ENCODE measurements around the gene USF3.

USF3 gene

DNA sequence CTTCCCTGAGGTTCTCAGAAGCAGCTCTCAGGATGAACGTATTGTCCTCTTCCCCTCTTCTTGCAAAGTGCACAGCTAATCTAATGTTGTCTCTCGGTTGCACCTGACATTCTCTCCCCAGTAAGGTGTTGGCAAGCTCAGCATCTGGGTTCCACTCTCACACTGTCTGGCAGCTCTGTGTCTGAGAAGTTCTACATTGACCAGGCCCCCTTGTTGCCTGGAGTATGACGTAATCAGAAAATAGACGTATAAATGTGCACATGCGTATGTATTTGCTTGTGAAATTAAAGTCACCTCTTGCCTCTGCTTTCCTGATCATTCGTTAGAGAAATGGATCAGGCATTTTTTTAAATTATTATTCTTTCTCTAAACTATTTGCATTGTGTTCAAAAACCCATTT is 67.7 kb downstream of the USF3 start:
- no peak for DNase-seq (ENCODE audit: extremely low read depth, low read depth)
- no peak for TF ChIP-seq CTCF (IDR thresholded peaks at IDR 0.05; ENCODE audit: low read depth, low read length)

GRCh38 chr3:113628316-113628715 is 68.1 kb downstream of the USF3 start:
- no peak for TF ChIP-seq CTCF (IDR thresholded peaks at IDR 0.05; ENCODE audit: low read depth, low read length)
- DNase-seq (ENCODE audit: extremely low read depth, low read depth), result no peak

DNA sequence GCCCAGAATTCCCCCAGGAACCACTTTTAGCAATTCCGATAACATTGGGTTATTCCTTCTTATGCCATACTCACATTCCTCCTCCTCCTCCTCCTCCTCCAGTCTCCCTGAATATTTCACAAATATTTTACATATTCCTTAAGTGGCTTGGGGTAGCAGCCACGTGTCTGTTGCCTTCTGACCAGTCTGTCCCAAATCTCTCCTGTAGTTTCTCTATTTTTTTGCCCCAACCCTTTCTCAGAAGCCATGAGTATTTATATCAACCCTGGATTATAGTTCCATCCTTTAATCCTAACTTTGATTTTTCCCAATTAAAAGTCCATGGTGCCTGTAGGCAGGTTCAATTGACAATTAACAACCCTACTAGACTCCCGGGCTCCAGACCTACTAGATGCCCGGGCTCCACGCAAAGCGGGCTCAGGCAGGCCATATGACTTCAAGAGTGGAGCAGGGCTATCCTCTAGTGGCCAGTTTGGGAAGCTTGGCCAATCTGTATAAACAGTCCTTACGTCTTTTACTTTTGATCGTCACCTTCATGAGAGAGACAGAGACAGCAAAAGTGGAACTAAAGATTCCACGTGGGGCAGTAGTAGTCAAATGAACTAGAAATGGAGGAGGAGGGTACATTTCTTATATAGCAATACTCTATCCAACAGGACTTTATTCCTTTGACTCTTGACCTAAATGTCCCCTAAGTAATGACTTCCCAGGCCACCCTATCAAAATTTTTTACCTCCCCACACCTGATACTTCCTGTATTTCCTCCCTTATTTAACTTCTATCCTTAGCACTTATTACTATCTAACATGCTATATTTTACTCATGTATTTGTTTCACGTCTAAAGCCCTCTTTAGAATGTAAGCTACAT is 69.7 kb downstream of the USF3 start:
- DNase-seq (ENCODE audit: extremely low read depth, low read depth), result no peak

GRCh38 chr3:113625834-113626233 is 70.6 kb downstream of the USF3 start:
- no peak for DNase-seq (ENCODE audit: extremely low read depth, low read depth)
- no peak for TF ChIP-seq CTCF (IDR thresholded peaks at IDR 0.05; ENCODE audit: low read depth, low read length)

More for the DNA sequence above, 69.7 kb downstream of the USF3 start:
- TF ChIP-seq CTCF (IDR thresholded peaks at IDR 0.05; ENCODE audit: low read depth, low read length), result peak; percentile 91

DNA sequence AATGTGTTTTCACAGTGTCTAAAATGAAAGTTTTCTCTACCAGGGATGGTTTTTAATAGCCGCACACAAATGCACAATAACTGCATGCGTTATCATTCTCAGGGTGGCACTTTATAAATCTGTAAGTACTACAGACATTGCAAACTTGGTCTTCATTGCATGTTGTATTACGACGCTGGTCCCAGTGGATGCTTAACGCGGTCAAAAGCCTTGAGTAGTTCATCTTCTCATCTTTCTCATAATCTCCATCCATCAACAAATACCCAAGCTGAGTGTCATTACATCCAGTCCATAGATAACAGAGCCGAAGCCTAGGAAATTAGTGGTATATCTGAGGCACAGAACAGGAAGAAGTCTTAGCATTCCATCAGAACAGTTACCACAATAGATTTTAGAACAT is 72.6 kb downstream of the USF3 start:
- no peak for DNase-seq (ENCODE audit: extremely low read depth, low read depth)
- no peak for TF ChIP-seq CTCF (IDR thresholded peaks at IDR 0.05; ENCODE audit: low read depth, low read length)

DNA sequence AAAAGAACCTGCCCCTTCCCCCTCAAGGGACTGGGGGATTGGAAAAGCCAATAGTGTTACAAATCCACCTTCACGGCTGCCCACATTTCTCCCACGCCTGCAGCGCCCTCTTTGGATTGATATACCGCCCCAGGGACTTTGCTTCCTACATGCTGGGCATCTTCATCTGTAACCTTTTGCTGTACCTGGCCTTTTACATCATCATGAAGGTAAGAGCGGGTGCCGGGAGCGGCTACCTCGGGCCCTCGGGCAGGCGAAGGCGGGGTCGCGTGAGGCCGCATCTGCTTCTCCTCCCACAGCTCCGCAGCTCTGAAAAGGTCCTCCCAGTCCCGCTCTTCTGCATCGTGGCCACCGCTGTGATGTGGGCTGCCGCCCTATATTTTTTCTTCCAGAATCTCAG is 73.1 kb downstream of the USF3 start:
- no peak for DNase-seq (ENCODE audit: extremely low read depth, low read depth)
- TF ChIP-seq CTCF (IDR thresholded peaks at IDR 0.05; ENCODE audit: low read depth, low read length), result no peak

DNA sequence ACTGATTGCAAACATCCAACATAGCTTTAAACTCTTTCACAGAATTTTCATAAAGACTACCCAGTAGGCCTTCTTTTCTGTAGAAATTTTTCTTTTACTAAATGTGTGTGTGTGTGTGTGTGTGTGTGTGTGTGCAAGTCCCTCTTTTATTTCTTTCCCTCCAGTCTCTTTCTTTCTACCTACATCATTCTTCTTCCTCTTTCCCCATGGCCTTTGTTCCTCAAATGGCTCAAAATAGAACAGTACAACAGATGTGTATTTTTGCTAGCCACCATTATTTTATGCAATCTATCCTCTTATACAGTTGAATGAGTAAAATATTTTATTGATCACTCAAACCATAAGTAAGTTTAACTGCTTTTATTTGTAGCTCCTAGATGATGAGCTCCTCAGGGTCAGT is 76.4 kb downstream of the USF3 start:
- TF ChIP-seq CTCF (IDR thresholded peaks at IDR 0.05; ENCODE audit: low read depth, low read length), result no peak

More for the DNA sequence above, 76.4 kb downstream of the USF3 start:
- DNase-seq (ENCODE audit: extremely low read depth, low read depth), result no peak
